Measurements from ENCODE around the gene UBP1. TPM values are rescaled to one million over a fixed set of nuclear protein-coding genes. Genes with fewer than 3 reads are reported as not detected.

UBP1 gene
- total RNA-seq, 1 experiment from 2014 or later = 50.4 TPM

- Histone ChIP-seq H3F3A (ENCODE audit: insufficient read depth, low read depth) (peaks cover 7% of the 10 kb centered on the region; the same call in 1 of the 2 replicates), H3K27me3 (ENCODE audit: insufficient read depth, low read depth) (no peaks in the 10 kb centered on the region), H3K79me2 (ENCODE audit: low read depth) (no peaks in the 10 kb centered on the region), H2AFZ (no peak overlapping the region), H3K9me2 (ENCODE audit: insufficient read depth) (no peaks in the 10 kb centered on the region), H4K20me1 (ENCODE audit: insufficient read depth) (no peaks in the 10 kb centered on the region), H3K4me1 (replicated peaks; ENCODE audit: insufficient read depth) (peaks cover 13% of the 10 kb centered on the region), H3K4me3 (no peak overlapping the region), H3K4me2 (no peak overlapping the region), H3K9me3 (ENCODE audit: insufficient read depth, low read depth) (no peaks in the 10 kb centered on the region), H3K27ac (no peak overlapping the region), H3K36me3 (ENCODE audit: low read depth) (peaks cover 7% of the 10 kb centered on the region; the same call in 1 of the 2 replicates)
- BruUV-seq (replicated peaks) = no TSS peak
- POLR2A ChIA-PET (ENCODE audit: unreplicated experiment) = no interaction called here
- DNase-seq = no peak
- CTCF ChIA-PET = no interaction called here
- intact Hi-C loops (cut with micrococcal nuclease; ENCODE audit: unreplicated experiment) = no loop called here
- no peak for TF ChIP-seq CTCF (conservative IDR thresholded peaks at IDR 0.05)
- TF ChIP-seq EZH2 (IDR thresholded peaks at IDR 0.05; ENCODE audit: low read depth) = no peak
Measured at GRCh38 chr3:33388374-33389100, 51.7 kb downstream of the UBP1 start.

GRCh38 chr3:33386631-33387030, 53.6 kb downstream of the UBP1 start:
- Histone ChIP-seq H3K9me3 (ENCODE audit: insufficient read depth, low read depth) (no peaks in the 10 kb centered on the region), H3K27me3 (ENCODE audit: insufficient read depth, low read depth) (no peaks in the 10 kb centered on the region), H3K79me2 (ENCODE audit: low read depth) (no peaks in the 10 kb centered on the region), H3K4me3 (no peak overlapping the region), H3K27ac (no peak overlapping the region), H3K9me2 (ENCODE audit: insufficient read depth) (no peaks in the 10 kb centered on the region), H4K20me1 (ENCODE audit: insufficient read depth) (no peaks in the 10 kb centered on the region), H3K4me1 (replicated peaks; ENCODE audit: insufficient read depth) (no peaks in the 10 kb centered on the region), H3K36me3 (ENCODE audit: low read depth) (no peaks in the 10 kb centered on the region), H3F3A (ENCODE audit: insufficient read depth, low read depth) (no peaks in the 10 kb centered on the region), H2AFZ (no peak overlapping the region), H3K4me2 (no peak overlapping the region)
- CTCF ChIA-PET = no interaction called here
- no peak for DNase-seq
- TF ChIP-seq EZH2 (IDR thresholded peaks at IDR 0.05; ENCODE audit: low read depth) (no peak), CTCF (conservative IDR thresholded peaks at IDR 0.05) (no peak)
- no TSS peak for BruUV-seq (replicated peaks)
- POLR2A ChIA-PET (ENCODE audit: unreplicated experiment) = interaction anchor here (0.7 kb wide), 1 partner anchor 87 kb away, joined by 4 read pairs; no protein-coding TSS in a partner anchor
- intact Hi-C loops (cut with micrococcal nuclease; ENCODE audit: unreplicated experiment) = no loop called here

GRCh38 chr3:33385423-33385822, 54.8 kb downstream of the UBP1 start:
- no peak overlapping the region for H3K27ac ChIP-seq
- TF ChIP-seq CTCF (conservative IDR thresholded peaks at IDR 0.05) = no peak
- TF ChIP-seq EZH2 (IDR thresholded peaks at IDR 0.05; ENCODE audit: low read depth) = no peak
- H3K79me2 ChIP-seq (ENCODE audit: low read depth) = no peaks in the 10 kb centered on the region
- no peaks in the 10 kb centered on the region for H3F3A ChIP-seq (ENCODE audit: insufficient read depth, low read depth)
- BruUV-seq (replicated peaks) = no TSS peak
- H4K20me1 ChIP-seq (ENCODE audit: insufficient read depth) = no peaks in the 10 kb centered on the region
- no peak overlapping the region for H2AFZ ChIP-seq
- no peak overlapping the region for H3K4me2 ChIP-seq
- no peaks in the 10 kb centered on the region for H3K9me2 ChIP-seq (ENCODE audit: insufficient read depth)
- ChIA-PET POLR2A (ENCODE audit: unreplicated experiment) (interaction anchor here (0.6 kb wide), 1 partner anchor 297 kb away, joined by 4 read pairs; no protein-coding TSS in a partner anchor), CTCF (no interaction called here)
- H3K36me3 ChIP-seq (ENCODE audit: low read depth) = no peaks in the 10 kb centered on the region
- no peaks in the 10 kb centered on the region for H3K27me3 ChIP-seq (ENCODE audit: insufficient read depth, low read depth)
- no peak overlapping the region for H3K4me3 ChIP-seq
- DNase-seq = no peak
- H3K9me3 ChIP-seq (ENCODE audit: insufficient read depth, low read depth) = no peaks in the 10 kb centered on the region
- no peaks in the 10 kb centered on the region for H3K4me1 ChIP-seq (replicated peaks; ENCODE audit: insufficient read depth)
- intact Hi-C loops (cut with micrococcal nuclease; ENCODE audit: unreplicated experiment) = no loop called here

Data from PC-9 (cell line).